ENCODE measurements around the gene RPS3.

DNA sequence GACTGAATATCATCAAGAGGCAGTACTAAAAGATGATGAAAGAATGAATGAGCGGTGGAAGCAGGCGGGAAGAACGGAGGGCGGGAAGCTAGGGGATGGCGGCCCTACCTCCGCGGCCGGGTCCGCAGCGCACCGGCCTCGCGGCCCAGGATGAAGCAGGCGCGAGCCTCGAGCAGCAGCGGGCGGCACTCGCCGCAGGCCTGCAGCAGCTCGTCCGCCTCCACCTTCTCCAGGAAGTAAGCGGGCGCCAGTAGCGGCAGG is 30.3 kb downstream of the RPS3 start:
- TF ChIP-seq ESRRG (CRISPR knock-in tag; IDR thresholded peaks at IDR 0.05) (no peak), ZFP30 (CRISPR knock-in tag; IDR thresholded peaks at IDR 0.05) (no peak), ZNF565 (CRISPR knock-in tag; conservative IDR thresholded peaks at IDR 0.05; ENCODE audit: low read depth) (no peak), ZC3H10 (CRISPR knock-in tag; IDR thresholded peaks at IDR 0.05) (no peak), SNAI2 (CRISPR knock-in tag; IDR thresholded peaks at IDR 0.05) (no peak), ARNTL (CRISPR knock-in tag; IDR thresholded peaks at IDR 0.05; ENCODE audit: borderline replicate concordance, low read depth) (no peak)
- TF ChIP-seq, protein P1, sequence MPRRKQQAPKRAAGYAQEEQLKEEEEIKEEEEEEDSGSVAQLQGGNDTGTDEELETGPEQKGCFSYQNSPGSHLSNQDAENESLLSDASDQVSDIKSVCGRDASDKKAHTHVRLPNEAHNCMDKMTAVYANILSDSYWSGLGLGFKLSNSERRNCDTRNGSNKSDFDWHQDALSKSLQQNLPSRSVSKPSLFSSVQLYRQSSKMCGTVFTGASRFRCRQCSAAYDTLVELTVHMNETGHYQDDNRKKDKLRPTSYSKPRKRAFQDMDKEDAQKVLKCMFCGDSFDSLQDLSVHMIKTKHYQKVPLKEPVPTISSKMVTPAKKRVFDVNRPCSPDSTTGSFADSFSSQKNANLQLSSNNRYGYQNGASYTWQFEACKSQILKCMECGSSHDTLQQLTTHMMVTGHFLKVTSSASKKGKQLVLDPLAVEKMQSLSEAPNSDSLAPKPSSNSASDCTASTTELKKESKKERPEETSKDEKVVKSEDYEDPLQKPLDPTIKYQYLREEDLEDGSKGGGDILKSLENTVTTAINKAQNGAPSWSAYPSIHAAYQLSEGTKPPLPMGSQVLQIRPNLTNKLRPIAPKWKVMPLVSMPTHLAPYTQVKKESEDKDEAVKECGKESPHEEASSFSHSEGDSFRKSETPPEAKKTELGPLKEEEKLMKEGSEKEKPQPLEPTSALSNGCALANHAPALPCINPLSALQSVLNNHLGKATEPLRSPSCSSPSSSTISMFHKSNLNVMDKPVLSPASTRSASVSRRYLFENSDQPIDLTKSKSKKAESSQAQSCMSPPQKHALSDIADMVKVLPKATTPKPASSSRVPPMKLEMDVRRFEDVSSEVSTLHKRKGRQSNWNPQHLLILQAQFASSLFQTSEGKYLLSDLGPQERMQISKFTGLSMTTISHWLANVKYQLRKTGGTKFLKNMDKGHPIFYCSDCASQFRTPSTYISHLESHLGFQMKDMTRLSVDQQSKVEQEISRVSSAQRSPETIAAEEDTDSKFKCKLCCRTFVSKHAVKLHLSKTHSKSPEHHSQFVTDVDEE (CRISPR knock-in tag; IDR thresholded peaks at IDR 0.05) = no peak
